ENCODE measurements around the gene NBAS. TPM values are rescaled to one million over a fixed set of nuclear protein-coding genes. Genes with fewer than 3 reads are reported as not detected.

The NBAS gene
- polyA plus RNA-seq, 2 of the 4 experiments (the other 2 are of a cell fraction), result 16.7 to 34.9 TPM

DNA sequence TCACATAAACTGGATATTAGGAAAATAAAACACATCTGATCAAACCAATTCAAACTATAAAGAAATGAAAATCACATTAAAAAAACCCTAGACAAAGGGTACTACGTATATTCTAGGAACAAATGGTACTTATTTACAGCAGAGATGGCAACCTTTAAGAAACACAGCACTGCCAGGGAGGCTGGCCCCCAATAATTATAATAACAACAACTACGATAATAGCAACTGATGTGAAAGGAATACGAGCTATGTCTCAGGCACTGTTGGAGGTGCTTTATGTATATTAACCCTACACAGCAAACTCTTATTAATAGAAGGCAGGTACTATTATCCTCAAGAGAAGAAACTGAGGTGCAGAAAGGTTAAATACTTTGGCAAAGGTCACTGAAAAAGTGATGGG lies 193.9 kb downstream of the NBAS start:
- no peak for ATAC-seq
- H3K27ac ChIP-seq, result no peak overlapping the region

DNA sequence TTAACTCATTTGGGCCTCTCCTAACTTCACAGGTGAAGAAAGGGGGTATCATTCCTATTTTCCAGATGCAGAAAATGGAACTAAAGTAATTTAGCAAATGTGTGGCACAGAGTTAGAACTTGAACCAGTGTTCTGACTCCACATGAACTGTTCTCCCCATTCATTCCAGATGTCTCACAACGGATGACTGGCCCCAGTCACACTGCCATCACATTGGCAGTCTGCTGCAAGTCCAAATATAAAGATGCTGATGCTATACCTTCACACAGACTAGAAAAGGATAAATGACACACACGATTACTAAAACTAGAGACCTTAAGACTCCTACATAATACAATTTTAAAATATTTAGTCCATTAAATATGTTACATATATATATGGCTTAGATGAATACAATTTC lies 195.7 kb downstream of the NBAS start:
- H3K4me1 ChIP-seq, result peaks cover 5% of the 10 kb centered on the region
- DNase-seq (ENCODE audit: low read depth in 1 of 2, low spot score in 1 of 2) (no peak), FAIRE-seq (no peak), ATAC-seq (no peak)
- TF ChIP-seq, protein P1, sequence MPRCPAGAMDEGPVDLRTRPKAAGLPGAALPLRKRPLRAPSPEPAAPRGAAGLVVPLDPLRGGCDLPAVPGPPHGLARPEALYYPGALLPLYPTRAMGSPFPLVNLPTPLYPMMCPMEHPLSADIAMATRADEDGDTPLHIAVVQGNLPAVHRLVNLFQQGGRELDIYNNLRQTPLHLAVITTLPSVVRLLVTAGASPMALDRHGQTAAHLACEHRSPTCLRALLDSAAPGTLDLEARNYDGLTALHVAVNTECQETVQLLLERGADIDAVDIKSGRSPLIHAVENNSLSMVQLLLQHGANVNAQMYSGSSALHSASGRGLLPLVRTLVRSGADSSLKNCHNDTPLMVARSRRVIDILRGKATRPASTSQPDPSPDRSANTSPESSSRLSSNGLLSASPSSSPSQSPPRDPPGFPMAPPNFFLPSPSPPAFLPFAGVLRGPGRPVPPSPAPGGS (IDR thresholded peaks at IDR 0.05), result no peak
- TF ChIP-seq CBX2 (IDR thresholded peaks at IDR 0.05; ENCODE audit: borderline replicate concordance, low read depth), result no peak
- TF ChIP-seq CBX8 (IDR thresholded peaks at IDR 0.05), result no peak
- TF ChIP-seq CHD4 (IDR thresholded peaks at IDR 0.05; ENCODE audit: borderline replicate concordance), result no peak
- TF ChIP-seq, protein P2, sequence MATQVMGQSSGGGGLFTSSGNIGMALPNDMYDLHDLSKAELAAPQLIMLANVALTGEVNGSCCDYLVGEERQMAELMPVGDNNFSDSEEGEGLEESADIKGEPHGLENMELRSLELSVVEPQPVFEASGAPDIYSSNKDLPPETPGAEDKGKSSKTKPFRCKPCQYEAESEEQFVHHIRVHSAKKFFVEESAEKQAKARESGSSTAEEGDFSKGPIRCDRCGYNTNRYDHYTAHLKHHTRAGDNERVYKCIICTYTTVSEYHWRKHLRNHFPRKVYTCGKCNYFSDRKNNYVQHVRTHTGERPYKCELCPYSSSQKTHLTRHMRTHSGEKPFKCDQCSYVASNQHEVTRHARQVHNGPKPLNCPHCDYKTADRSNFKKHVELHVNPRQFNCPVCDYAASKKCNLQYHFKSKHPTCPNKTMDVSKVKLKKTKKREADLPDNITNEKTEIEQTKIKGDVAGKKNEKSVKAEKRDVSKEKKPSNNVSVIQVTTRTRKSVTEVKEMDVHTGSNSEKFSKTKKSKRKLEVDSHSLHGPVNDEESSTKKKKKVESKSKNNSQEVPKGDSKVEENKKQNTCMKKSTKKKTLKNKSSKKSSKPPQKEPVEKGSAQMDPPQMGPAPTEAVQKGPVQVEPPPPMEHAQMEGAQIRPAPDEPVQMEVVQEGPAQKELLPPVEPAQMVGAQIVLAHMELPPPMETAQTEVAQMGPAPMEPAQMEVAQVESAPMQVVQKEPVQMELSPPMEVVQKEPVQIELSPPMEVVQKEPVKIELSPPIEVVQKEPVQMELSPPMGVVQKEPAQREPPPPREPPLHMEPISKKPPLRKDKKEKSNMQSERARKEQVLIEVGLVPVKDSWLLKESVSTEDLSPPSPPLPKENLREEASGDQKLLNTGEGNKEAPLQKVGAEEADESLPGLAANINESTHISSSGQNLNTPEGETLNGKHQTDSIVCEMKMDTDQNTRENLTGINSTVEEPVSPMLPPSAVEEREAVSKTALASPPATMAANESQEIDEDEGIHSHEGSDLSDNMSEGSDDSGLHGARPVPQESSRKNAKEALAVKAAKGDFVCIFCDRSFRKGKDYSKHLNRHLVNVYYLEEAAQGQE (IDR thresholded peaks at IDR 0.05), result no peak
- no peak for TF ChIP-seq FOXS1 (CRISPR knock-in tag; IDR thresholded peaks at IDR 0.05)
- TF ChIP-seq, protein P3, sequence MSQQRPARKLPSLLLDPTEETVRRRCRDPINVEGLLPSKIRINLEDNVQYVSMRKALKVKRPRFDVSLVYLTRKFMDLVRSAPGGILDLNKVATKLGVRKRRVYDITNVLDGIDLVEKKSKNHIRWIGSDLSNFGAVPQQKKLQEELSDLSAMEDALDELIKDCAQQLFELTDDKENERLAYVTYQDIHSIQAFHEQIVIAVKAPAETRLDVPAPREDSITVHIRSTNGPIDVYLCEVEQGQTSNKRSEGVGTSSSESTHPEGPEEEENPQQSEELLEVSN (IDR thresholded peaks at IDR 0.05; ENCODE audit: borderline replicate concordance, low read depth), result no peak
- TF ChIP-seq GATA3 (IDR thresholded peaks at IDR 0.05; ENCODE audit: borderline replicate concordance), result no peak
- no peak for TF ChIP-seq RFX5 (IDR thresholded peaks at IDR 0.05)
- no peak for TF ChIP-seq POLR2AphosphoS2 (conservative IDR thresholded peaks at IDR 0.05; ENCODE audit: low read length)
- no peak for TF ChIP-seq HEYL (CRISPR knock-in tag; IDR thresholded peaks at IDR 0.05)
- TF ChIP-seq NPAS2 (CRISPR knock-in tag; IDR thresholded peaks at IDR 0.05; ENCODE audit: borderline replicate concordance), result no peak
- TF ChIP-seq, protein P4, sequence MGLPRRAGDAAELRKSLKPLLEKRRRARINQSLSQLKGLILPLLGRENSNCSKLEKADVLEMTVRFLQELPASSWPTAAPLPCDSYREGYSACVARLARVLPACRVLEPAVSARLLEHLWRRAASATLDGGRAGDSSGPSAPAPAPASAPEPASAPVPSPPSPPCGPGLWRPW (IDR thresholded peaks at IDR 0.05), result no peak
- TF ChIP-seq ZC3H11A (IDR thresholded peaks at IDR 0.05), result no peak
- TF ChIP-seq RARB (CRISPR knock-in tag; IDR thresholded peaks at IDR 0.05), result no peak
- TF ChIP-seq, protein P5, sequence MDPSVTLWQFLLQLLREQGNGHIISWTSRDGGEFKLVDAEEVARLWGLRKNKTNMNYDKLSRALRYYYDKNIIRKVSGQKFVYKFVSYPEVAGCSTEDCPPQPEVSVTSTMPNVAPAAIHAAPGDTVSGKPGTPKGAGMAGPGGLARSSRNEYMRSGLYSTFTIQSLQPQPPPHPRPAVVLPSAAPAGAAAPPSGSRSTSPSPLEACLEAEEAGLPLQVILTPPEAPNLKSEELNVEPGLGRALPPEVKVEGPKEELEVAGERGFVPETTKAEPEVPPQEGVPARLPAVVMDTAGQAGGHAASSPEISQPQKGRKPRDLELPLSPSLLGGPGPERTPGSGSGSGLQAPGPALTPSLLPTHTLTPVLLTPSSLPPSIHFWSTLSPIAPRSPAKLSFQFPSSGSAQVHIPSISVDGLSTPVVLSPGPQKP (IDR thresholded peaks at IDR 0.05; ENCODE audit: low read depth, low read length), result no peak
- no peak overlapping the region for H3K27ac ChIP-seq
- ChIA-PET CTCF (interaction anchor here (1.0 kb wide), 1 partner anchor 30 kb away, joined by 4 read pairs; no protein-coding TSS in a partner anchor), POLR2A (no interaction called here)
- no peak overlapping the region for H3K4me2 ChIP-seq
- H3K4me3 ChIP-seq, result no peak overlapping the region
- WGBS (ENCODE audit: missing lambda C conversion rate), result 46% methylated on average over 2 of the region's 2 CpGs
- no peaks in the 10 kb centered on the region for H3K9me3 ChIP-seq

More for the DNA sequence above, 193.9 kb downstream of the NBAS start:
- Histone ChIP-seq H3K4me2 (no peak overlapping the region), H3K4me3 (no peak overlapping the region), H3K9me3 (no peaks in the 10 kb centered on the region), H3K4me1 (no peaks in the 10 kb centered on the region)
- TF ChIP-seq CHD2 (IDR thresholded peaks at IDR 0.05; ENCODE audit: low read length, partially characterized antibody) (no peak), HOXB5 (CRISPR knock-in tag; IDR thresholded peaks at IDR 0.05) (no peak), POLR2A (IDR thresholded peaks at IDR 0.05; ENCODE audit: low read length) (no peak), JUNB (IDR thresholded peaks at IDR 0.05) (no peak)
- TF ChIP-seq, protein P6, sequence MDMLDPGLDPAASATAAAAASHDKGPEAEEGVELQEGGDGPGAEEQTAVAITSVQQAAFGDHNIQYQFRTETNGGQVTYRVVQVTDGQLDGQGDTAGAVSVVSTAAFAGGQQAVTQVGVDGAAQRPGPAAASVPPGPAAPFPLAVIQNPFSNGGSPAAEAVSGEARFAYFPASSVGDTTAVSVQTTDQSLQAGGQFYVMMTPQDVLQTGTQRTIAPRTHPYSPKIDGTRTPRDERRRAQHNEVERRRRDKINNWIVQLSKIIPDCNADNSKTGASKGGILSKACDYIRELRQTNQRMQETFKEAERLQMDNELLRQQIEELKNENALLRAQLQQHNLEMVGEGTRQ (IDR thresholded peaks at IDR 0.05), result no peak
- TF ChIP-seq, protein P3 (IDR thresholded peaks at IDR 0.05; ENCODE audit: borderline replicate concordance, low read depth), result no peak
- TF ChIP-seq, protein P7, sequence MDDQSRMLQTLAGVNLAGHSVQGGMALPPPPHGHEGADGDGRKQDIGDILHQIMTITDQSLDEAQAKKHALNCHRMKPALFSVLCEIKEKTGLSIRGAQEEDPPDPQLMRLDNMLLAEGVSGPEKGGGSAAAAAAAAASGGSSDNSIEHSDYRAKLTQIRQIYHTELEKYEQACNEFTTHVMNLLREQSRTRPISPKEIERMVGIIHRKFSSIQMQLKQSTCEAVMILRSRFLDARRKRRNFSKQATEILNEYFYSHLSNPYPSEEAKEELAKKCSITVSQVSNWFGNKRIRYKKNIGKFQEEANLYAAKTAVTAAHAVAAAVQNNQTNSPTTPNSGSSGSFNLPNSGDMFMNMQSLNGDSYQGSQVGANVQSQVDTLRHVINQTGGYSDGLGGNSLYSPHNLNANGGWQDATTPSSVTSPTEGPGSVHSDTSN (IDR thresholded peaks at IDR 0.05), result no peak
- FAIRE-seq (no peak), DNase-seq (ENCODE audit: low read depth in 1 of 2, low spot score in 1 of 2) (no peak)
- WGBS (ENCODE audit: missing lambda C conversion rate), result 92% methylated on average over 3 of the region's 3 CpGs
- CTCF ChIA-PET, result no interaction called here
- POLR2A ChIA-PET, result no interaction called here

All from A549 (cell line).